Measurements from ENCODE around the gene ANAPC4.

DNA sequence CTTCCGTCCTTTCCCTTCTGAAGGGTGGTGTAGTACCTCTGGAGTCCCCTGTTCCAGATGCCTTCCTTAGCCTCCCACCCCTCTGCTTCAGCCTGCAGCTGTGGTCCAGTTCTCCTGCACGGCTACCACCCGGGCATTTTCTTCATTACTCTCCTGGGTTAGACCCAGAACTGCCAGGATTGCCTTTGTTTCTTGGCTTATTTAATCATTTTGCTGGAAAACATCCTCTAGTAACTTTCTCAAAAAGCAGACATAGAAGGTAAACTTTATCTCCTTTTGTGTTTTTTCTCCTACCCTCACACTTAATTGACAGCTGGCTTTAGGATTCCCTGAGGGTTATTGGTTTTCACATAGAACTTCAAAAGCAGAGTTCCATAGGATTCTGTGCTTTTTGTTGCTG lies 20.2 kb downstream of the ANAPC4 start:
- TF ChIP-seq POLR2A (IDR thresholded peaks at IDR 0.05) (no peak), CTCF (IDR thresholded peaks at IDR 0.05) (no peak)
